Sigmoid colon (tissue), 7 donors: ENCODE results near the gene RPS3. TPM values are rescaled to one million over a fixed set of nuclear protein-coding genes. Genes with fewer than 3 reads are reported as not detected.
A peak's percentile ranks its signal among the peaks of the same experiment; 100 is the strongest.

ENCODE experiments used
- DNase-seq: peaks from one replicate; pipeline ENCODE4 v3.0.0-alpha.2; 2019
- H3K27ac ChIP-seq, 4 donors: fragments of 200-600 bp; sonication (generic); one replicate each; pipeline ENCODE4 v1.5.1; 2016 to 2019; ENCODE audit warnings: mild to moderate bottlenecking in 1 of 4
- H3K27me3 ChIP-seq, 3 donors: fragments of 200-600 bp; sonication (generic); one replicate each; pipeline ENCODE4 v1.5.1; 2019; ENCODE audit warnings: mild to moderate bottlenecking in 1 of 3
- H3K36me3 ChIP-seq, 4 donors: fragments of 200-600 bp; sonication (generic); one replicate each; pipeline ENCODE4 v1.5.1; 2016 to 2019
- H3K4me1 ChIP-seq, 4 donors: fragments of 200-600 bp; sonication (generic); one replicate each; pipeline ENCODE4 v1.5.1; 2017 to 2019
- H3K4me3 ChIP-seq, 4 donors: fragments of 200-600 bp; sonication (generic); one replicate each; pipeline ENCODE4 v1.5.1; 2017 to 2019; ENCODE audit warnings: mild to moderate bottlenecking in 2 of 4, moderate library complexity in 1 of 4
- H3K9me3 ChIP-seq, 4 donors: fragments of 200-600 bp in 3 of 4; sonication (generic) in 3 of 4; one replicate each; pipeline versions ENCODE4 v1.5.1 to v1.6.1; 2013 to 2019
- EP300 ChIP-seq, 4 donors: sonication (generic); formaldehyde crosslinking; IDR thresholded peaks; one replicate each; pipeline ENCODE4 v1.6.1; 2017; ENCODE audit warnings: antibody characterized with exemption in 4 of 4
- POLR2A ChIP-seq, 2 donors: fragments of 450-650 bp; IDR thresholded peaks; one replicate each; pipeline ENCODE4 v1.6.1; 2016; ENCODE audit warnings: antibody characterized with exemption in 2 of 2, mild to moderate bottlenecking in 2 of 2, moderate library complexity in 2 of 2
- POLR2AphosphoS5 ChIP-seq, 4 donors: sonication (generic); formaldehyde crosslinking; IDR thresholded peaks; one replicate each; pipeline ENCODE4 v1.6.1; 2017; ENCODE audit warnings: antibody characterized with exemption in 4 of 4
- WGBS, 2 donors: extraction: QIAGEN DNeasy Blood & Tissue Kit; methylation state at CpG; one replicate each; pipeline ENCODE4 v1.1.7; 2013; 5-methylcytosine and 5-hydroxymethylcytosine counted together
- intact Hi-C: fragments of 100-400 bp; cut with DNase I; formaldehyde crosslinking; loops from one replicate; pipeline ENCODE4 v1.15.1; 2023
- polyA plus RNA-seq, 3 donors: library from polyadenylated mRNA; stranded (reverse); fragments of 200-250 nt; gene quantifications; one replicate each; pipeline ENCODE4 v1.2.3, GENCODE V29; 2013
- total RNA-seq, 4 donors: library from RNA; depleted of rRNA; stranded (reverse); fragments of >200 nt; gene quantifications; one replicate each; pipeline ENCODE4 v1.1.0, GENCODE V29; 2016
- TF ChIP-seq, protein P1 (sequence below), 4 experiments: fragments of 450-650 bp in 3 of 4; fragments of 200-600 bp in 1 of 4; IDR thresholded peaks; one replicate each; pipeline ENCODE4 v1.5.1; 2016 to 2019; ENCODE audit warnings: antibody characterized with exemption in 4 of 4, mild to moderate bottlenecking in 3 of 4, moderate library complexity in 2 of 4
- donor health status: healthy with polysubstance abuse.
- donor health status: Bipolar disorder and iron deficiency.
- donor health status: healthy.

The RPS3 gene
- total and polyA plus RNA-seq, 7 donors: 967 to 4,083 (median 2,377) TPM

DNA sequence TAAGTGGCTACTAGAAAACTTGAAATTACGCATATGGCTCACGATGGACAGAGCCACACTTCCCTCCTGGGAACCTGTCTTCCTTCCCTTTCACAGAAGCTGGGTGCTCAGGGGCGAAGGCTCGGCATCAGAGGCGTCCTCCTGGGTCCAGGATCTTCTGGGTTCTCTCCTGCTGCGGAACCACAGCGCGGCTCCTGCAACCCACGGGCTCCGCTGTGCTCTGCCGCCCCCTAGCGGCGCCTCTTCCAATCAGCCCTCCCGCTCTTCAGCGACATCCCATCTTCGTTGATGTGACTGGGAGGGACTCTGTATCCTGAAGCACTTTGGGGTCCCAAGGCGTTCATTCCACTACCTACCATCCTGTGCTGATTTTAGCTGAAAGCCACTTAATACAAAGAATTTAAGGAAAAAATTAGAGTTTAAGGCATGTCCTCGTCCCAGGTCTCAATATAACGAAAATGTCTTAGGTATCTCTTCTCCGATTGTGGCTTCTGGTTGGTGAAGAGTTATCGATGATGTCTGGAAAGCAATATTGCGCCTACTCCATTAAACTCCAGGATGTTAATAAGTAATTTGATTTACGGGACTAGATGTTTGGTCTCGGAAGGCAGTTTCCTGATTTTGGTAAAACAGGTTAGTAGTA lies 14.8 kb upstream of the RPS3 start:
- no peaks in the 10 kb centered on the region for H3K36me3 ChIP-seq
- DNase-seq: peak; percentile 87
- H3K27ac ChIP-seq: no peak overlapping the region
- TF ChIP-seq, protein P1, sequence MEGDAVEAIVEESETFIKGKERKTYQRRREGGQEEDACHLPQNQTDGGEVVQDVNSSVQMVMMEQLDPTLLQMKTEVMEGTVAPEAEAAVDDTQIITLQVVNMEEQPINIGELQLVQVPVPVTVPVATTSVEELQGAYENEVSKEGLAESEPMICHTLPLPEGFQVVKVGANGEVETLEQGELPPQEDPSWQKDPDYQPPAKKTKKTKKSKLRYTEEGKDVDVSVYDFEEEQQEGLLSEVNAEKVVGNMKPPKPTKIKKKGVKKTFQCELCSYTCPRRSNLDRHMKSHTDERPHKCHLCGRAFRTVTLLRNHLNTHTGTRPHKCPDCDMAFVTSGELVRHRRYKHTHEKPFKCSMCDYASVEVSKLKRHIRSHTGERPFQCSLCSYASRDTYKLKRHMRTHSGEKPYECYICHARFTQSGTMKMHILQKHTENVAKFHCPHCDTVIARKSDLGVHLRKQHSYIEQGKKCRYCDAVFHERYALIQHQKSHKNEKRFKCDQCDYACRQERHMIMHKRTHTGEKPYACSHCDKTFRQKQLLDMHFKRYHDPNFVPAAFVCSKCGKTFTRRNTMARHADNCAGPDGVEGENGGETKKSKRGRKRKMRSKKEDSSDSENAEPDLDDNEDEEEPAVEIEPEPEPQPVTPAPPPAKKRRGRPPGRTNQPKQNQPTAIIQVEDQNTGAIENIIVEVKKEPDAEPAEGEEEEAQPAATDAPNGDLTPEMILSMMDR (IDR thresholded peaks at IDR 0.05): peak; percentile 83 to 98 (median 95)
- TF ChIP-seq EP300 (IDR thresholded peaks at IDR 0.05): no peak
- peak in 1 of 4 donors; percentile 17 for TF ChIP-seq POLR2AphosphoS5 (IDR thresholded peaks at IDR 0.05)
- H3K4me1 ChIP-seq: peaks cover 0 to 9% (median 4%) of the 10 kb centered on the region in 4 donors
- WGBS, 2 donors: 12 to 23% methylated on average over 24 of the region's 24 CpGs
- H3K27me3 ChIP-seq: no peaks in the 10 kb centered on the region
- H3K4me3 ChIP-seq: no peak overlapping the region
- no peaks in the 10 kb centered on the region for H3K9me3 ChIP-seq
- intact Hi-C loops: loop anchor here (1.0 kb wide), 2 partner anchors 56 to 104 kb away; no protein-coding TSS in a partner anchor

DNA sequence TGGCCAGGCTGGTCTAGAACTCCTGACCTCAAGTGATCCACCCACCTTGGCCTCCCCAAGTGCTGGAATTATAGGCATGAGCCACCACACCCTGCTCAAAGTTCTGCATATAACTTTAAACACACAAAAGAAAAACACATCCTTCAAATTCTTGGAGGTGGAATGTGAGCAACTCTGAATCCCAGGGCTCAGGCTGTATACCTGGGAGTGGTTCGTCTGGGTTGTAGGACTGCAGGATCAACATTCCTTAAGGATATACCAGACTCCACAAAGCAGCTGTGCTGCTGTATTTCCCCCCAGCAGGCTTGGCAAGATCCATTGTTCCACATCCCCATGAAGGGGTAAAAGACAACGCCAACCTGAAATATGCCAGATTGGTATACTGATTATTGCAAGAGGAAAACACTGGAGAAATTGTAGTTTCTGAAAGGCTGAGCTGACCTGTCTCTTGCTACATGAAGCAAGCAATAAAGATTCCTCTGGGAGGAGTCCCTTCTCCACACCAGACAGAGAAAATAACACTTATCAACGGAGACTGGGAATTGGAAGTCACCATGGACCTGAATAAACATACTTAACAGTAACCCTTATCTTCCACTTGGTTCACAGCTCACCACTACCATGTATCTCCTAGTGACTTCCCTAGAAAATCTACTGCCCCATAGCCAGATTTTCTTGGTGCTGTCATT lies 12.2 kb upstream of the RPS3 start:
- intact Hi-C loops: no loop called here
- Histone ChIP-seq H3K9me3 (no peaks in the 10 kb centered on the region), H3K27me3 (no peaks in the 10 kb centered on the region), H3K4me3 (no peak overlapping the region), H3K36me3 (no peaks in the 10 kb centered on the region), H3K4me1 (peaks cover 0 to 9% (median 4%) of the 10 kb centered on the region in 4 donors), H3K27ac (peak overlapping the region in 1 of 4 donors; percentile 11)
- TF ChIP-seq, protein P1 (IDR thresholded peaks at IDR 0.05): no peak
- TF ChIP-seq EP300 (IDR thresholded peaks at IDR 0.05) (no peak), POLR2AphosphoS5 (IDR thresholded peaks at IDR 0.05) (no peak), POLR2A (IDR thresholded peaks at IDR 0.05) (no peak)
- WGBS, 2 donors: 14 to 66% methylated on average over 3 of the region's 3 CpGs
- peak; percentile 26 for DNase-seq

DNA sequence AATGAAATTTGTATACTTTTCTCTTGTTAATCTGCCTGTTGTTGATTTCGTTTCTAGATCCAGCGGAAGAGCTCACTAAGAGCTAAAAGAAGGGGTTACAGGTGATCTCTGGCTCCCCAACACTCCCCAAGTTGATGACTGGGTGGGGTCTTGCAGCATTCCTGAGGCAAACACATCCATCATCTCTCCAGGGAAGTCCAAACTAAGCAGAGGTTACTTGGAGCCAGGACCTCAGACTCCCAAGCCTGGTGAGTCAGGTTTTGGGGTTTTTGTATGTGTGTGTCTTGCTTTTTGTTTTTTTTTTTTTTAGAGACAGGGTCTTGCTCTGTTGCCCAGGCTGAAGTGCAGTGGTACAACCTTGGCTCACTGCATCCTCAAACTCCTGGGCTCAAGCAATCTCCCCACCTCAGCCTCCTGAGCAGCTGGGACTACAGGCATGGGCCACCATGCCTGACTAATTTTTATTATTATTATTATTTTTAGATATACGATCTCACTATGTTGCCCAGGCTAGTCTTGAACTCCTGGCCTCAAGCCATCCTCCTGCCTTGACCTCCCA lies 11.5 kb upstream of the RPS3 start:
- DNase-seq: no peak
- intact Hi-C loops: loop anchor here (2.0 kb wide), 1 partner anchor 145 kb away; no protein-coding TSS in a partner anchor
- TF ChIP-seq EP300 (IDR thresholded peaks at IDR 0.05): no peak
- no peak for TF ChIP-seq POLR2A (IDR thresholded peaks at IDR 0.05)
- no peak for TF ChIP-seq POLR2AphosphoS5 (IDR thresholded peaks at IDR 0.05)
- TF ChIP-seq, protein P1 (IDR thresholded peaks at IDR 0.05): no peak
- H3K36me3 ChIP-seq: no peaks in the 10 kb centered on the region
- peaks cover 0 to 9% (median 4%) of the 10 kb centered on the region in 4 donors for H3K4me1 ChIP-seq
- WGBS, 2 donors: 62 to 79% methylated on average over 3 of the region's 3 CpGs
- no peaks in the 10 kb centered on the region for H3K27me3 ChIP-seq
- no peak overlapping the region for H3K4me3 ChIP-seq
- no peak overlapping the region for H3K27ac ChIP-seq
- no peaks in the 10 kb centered on the region for H3K9me3 ChIP-seq

DNA sequence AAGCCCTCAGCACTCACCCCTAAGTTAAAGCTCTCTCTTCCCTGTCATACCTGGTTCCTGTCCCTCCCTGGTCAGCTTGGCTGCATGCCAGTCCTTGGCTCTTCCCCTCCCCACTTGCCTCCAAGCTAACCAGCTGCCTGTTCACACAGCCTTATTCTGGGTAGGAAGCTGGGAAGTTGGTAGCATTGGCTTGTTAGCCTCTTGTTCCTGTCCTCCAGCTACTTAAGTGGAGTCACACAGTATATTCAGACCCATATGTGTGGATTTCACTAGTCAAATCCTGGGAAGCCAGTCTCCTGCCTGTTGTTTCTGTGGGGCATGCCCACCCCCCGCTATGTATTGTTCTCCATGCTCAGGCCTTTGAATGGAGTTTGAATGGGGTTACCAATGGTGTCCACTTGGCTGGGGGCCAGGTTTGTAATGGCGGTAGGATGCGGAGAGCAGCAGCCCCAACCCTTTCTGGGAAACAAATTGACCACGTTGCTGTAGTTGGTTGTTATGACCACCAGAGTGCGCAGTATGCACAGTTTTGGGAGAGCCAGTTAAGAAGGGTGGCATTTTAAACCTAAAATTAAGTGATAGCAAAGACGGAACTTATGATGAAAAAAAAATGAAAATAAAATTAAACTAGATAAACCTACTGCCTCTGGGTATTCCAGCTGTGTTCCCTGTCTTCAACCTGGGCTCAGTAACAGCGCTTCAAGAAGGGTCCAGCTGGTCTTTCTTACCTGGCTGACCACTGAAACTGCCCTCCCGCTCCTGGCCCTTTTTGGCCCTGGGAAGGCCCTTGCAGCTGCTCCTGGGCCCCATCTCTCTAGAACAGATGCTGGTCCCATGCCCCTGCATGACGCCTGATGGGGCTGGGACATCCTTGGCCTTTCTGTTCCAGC lies 10.7 kb upstream of the RPS3 start:
- Histone ChIP-seq H3K4me3 (no peak overlapping the region), H3K4me1 (peaks cover 0 to 9% (median 4%) of the 10 kb centered on the region in 4 donors), H3K9me3 (no peaks in the 10 kb centered on the region), H3K27ac (peak overlapping the region in 1 of 4 donors; percentile 16), H3K36me3 (no peaks in the 10 kb centered on the region), H3K27me3 (no peaks in the 10 kb centered on the region)
- intact Hi-C loops: loop anchor here (2.0 kb wide), 1 partner anchor 144 kb away; no protein-coding TSS in a partner anchor
- DNase-seq: peak; percentile 75
- TF ChIP-seq, protein P1 (IDR thresholded peaks at IDR 0.05): peak; percentile 17 to 77 (median 72)
- no peak for TF ChIP-seq POLR2AphosphoS5 (IDR thresholded peaks at IDR 0.05)
- 28 to 30% methylated on average over 9 of the region's 9 CpGs for WGBS, 2 donors
